AG04450 (cell line): ENCODE measurements around the gene RHBDL2. TPM values are rescaled to one million over a fixed set of nuclear protein-coding genes. Genes with fewer than 3 reads are reported as not detected.

Source experiments
- CTCF ChIA-PET: fragments of 300-600, 350-600 bp; formaldehyde crosslinking; extraction: SDS; loops from one replicate; lab custom pipeline; 2022; ENCODE audit warnings: antibody characterized with exemption, inconsistent platforms; lab: Charles Lee
- POLR2A ChIA-PET: fragments of 350-600 bp; formaldehyde crosslinking; extraction: SDS; loops from one replicate; lab custom pipeline; 2021; ENCODE audit warnings: antibody characterized with exemption, inconsistent platforms; lab: Yijun Ruan, JAX
- DNase-seq: peaks from one replicate; pipeline ENCODE4 v3.0.0-alpha.2; 2011; ENCODE audit warnings: low read depth, low spot score
- H3K27ac ChIP-seq: one replicate; pipeline ENCODE4 v1.5.1; 2012; ENCODE audit warnings: low read depth, low read length, control low read depth
- H3K27me3 ChIP-seq: one replicate; pipeline ENCODE4 v1.6.0; 2012; ENCODE audit warnings: low read length; ENCODE audit not compliant: control insufficient read depth, insufficient read depth
- H3K4me3 ChIP-seq: 2 replicates; pipeline ENCODE4 v1.5.1; 2011; ENCODE audit warnings: mild to moderate bottlenecking, low read depth, low read length, control low read depth
- H3K9me3 ChIP-seq: 2 replicates; pipeline ENCODE4 v1.5.1; 2012; ENCODE audit warnings: low read length; ENCODE audit not compliant: control insufficient read depth, insufficient read depth
- CTCF ChIP-seq: IDR thresholded peaks from 2 replicates; pipeline ENCODE4 v1.5.1; 2011; ENCODE audit warnings: low read depth, low read length, control low read depth, inconsistent platforms
- polyA plus RNA-seq: library from polyadenylated mRNA; depleted of rRNA; stranded (reverse); fragments of >200 nt; gene quantifications from 2 replicates; pipeline ENCODE4 v1.2.3, GENCODE V29; 2011

Gene RHBDL2
- polyA plus RNA-seq, 1 experiment: 0.33 TPM

DNA sequence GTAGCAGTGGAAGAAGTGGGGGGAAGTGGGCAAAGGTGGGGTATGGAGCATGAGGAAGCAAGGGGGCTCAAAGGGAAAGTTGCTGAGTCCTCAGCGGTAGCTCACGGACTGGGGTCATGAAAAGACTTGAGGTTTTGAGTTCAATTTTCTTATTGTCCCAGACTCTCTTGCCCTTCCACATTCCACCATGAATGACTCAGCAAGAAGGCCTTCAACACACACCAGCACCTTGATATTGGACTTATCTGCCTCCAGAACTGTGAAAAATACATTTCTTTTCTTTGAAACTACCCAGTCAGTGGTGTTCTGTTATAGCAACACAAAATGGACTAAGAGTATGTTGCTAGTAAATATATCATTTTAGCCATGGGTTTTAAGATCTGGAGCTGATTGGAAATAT is 17.3 kb upstream of the RHBDL2 start:
- no peak for DNase-seq
- no peak overlapping the region for H3K4me3 ChIP-seq
- no peaks in the 10 kb centered on the region for H3K9me3 ChIP-seq
- H3K27ac ChIP-seq: no peak overlapping the region
- ChIA-PET CTCF (interaction anchor here (1.2 kb wide), 1 partner anchor 39 kb away, joined by 5 read pairs; no protein-coding TSS in a partner anchor), POLR2A (no interaction called here)
- no peaks in the 10 kb centered on the region for H3K27me3 ChIP-seq
- no peak for TF ChIP-seq CTCF

DNA sequence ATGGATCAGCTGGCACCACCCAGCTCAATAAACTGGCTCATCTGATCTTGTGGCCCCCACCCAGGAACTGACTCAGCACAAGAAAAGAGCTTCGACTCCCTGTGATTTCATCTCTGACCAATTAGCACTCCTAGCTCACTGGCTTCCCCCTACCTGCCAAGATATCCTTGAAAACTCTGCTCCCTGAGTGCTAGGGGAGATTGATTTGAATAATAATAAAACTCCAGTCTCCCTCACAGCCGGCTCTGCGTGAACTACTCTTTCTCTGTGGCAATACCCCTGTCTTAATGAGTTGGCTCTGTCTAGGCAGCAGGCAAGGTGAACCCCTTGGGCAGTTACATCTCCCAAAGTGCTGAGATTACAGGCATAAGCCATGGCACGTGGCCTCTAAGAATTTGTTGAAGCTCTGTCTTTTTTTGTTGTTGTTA is 11.8 kb upstream of the RHBDL2 start:
- POLR2A ChIA-PET: no interaction called here

DNA sequence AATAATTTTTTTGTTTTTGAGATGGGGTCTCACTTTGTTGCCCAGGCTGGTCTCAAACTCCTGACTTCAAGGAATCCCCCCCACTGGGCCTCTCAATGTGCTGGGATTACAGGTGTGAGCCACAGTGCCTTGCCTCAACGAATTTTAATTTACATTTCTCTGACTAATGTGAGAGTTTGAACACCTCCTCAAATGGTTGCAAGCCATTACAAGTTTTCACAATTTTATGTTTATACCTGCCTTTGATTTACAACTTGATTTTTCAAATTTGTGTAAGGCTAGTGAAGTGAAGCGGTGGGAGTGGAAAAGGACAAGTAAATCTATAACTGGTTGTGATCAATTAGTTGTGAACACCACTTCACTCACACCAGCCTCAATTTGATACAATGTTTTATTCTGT is 8.9 kb upstream of the RHBDL2 start:
- ChIA-PET POLR2A (no interaction called here), CTCF (interaction anchor here (0.9 kb wide), 1 partner anchor 69 kb away, joined by 3 read pairs; no protein-coding TSS in a partner anchor)
- Histone ChIP-seq H3K27ac (no peak overlapping the region), H3K9me3 (peaks cover 4% of the 10 kb centered on the region; the same call in 1 of the 2 replicates), H3K4me3 (no peak overlapping the region), H3K27me3 (peaks cover 3% of the 10 kb centered on the region)
- DNase-seq: no peak
- TF ChIP-seq CTCF: no peak

More for the DNA sequence above, 11.8 kb upstream of the RHBDL2 start:
- H3K4me3 ChIP-seq: no peak overlapping the region
- no peak for DNase-seq
- H3K27ac ChIP-seq: no peak overlapping the region
- H3K27me3 ChIP-seq: peaks cover 3% of the 10 kb centered on the region
- CTCF ChIA-PET: no interaction called here
- TF ChIP-seq CTCF: no peak
- no peaks in the 10 kb centered on the region for H3K9me3 ChIP-seq

DNA sequence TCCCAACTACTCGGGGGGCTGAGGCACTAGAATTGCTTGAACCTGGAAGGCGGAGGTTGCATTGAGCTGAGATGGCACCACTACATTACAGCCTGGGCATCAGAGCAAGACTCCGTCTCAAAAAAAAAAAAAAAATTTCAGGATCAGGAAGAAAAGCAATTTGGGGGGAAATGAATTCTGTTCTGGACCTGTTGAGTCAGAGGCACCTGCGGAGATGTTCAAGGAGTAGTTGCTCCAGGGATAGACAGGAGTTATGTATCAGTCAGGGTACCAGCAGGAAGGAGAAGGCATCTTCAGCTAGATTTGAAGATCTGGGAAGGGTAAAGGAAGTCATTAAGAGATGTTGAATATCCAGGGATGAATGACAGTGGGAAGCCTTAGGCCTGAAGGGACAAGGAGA is 2.9 kb upstream of the RHBDL2 start:
- H3K27me3 ChIP-seq: peaks cover 2% of the 10 kb centered on the region
- ChIA-PET POLR2A (no interaction called here), CTCF (no interaction called here)

More for the DNA sequence above, 2.9 kb upstream of the RHBDL2 start:
- no peak overlapping the region for H3K4me3 ChIP-seq
- TF ChIP-seq CTCF: no peak
- DNase-seq: no peak
- H3K9me3 ChIP-seq: peaks cover 4% of the 10 kb centered on the region
- no peak overlapping the region for H3K27ac ChIP-seq
